ENCODE results near the gene TTC28. TPM values are rescaled to one million over a fixed set of nuclear protein-coding genes. Genes with fewer than 3 reads are reported as not detected.

The TTC28 gene
- total RNA-seq, 3 donors from 2014 or later, result 9.6 to 32.3 (median 13.2) TPM

- TF ChIP-seq CTCF (IDR thresholded peaks at IDR 0.05), result peak; percentile 95
- DNase-seq (peak in 2 of 3 donors; percentile 74 to 78), ATAC-seq (peak; percentile 81)
- intact Hi-C loops (cut with DNase I, micrococcal nuclease), result loop anchor here (5.0 to 10.0 kb wide), 2 partner anchors 572 to 575 kb away; no protein-coding TSS in a partner anchor
- Histone ChIP-seq H3K36me3 (ENCODE audit: low read depth) (no peaks in the 10 kb centered on the region), H3K9me3 (no peaks in the 10 kb centered on the region), H3K4me1 (ENCODE audit: low read depth) (no peaks in the 10 kb centered on the region), H3K4me3 (no peak overlapping the region)
These were observed 659.5 kb downstream of the TTC28 start for GRCh38 chr22:28019881-28020861.

DNA sequence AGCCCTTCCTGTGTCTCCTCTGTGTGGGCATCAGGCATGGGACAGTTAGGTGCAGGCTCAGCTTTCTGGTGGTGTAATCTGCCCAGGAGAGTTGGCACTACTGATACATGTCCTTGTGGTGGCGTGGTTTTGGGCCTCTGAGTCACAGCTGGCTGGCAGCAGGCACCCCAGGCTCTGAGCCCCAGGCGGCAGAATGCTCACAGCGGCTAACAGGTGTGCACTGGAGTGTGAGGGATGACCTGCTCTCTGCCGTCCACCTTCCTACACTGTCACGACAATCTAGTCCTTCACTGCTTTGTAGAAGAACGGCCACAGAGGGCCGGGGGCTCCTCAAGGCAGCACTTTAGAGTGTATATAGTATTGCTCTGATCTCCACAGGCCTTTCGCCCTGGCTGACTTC is 660.3 kb downstream of the TTC28 start:
- no peaks in the 10 kb centered on the region for H3K4me1 ChIP-seq (ENCODE audit: low read depth)
- no peaks in the 10 kb centered on the region for H3K9me3 ChIP-seq
- no peak overlapping the region for H3K4me3 ChIP-seq
- no peaks in the 10 kb centered on the region for H3K36me3 ChIP-seq (ENCODE audit: low read depth)
- TF ChIP-seq CTCF (IDR thresholded peaks at IDR 0.05), result no peak
- peak in 1 of 3 donors; percentile 4 for DNase-seq
- ATAC-seq, result no peak
- intact Hi-C loops (cut with DNase I, micrococcal nuclease), result no loop called here

DNA sequence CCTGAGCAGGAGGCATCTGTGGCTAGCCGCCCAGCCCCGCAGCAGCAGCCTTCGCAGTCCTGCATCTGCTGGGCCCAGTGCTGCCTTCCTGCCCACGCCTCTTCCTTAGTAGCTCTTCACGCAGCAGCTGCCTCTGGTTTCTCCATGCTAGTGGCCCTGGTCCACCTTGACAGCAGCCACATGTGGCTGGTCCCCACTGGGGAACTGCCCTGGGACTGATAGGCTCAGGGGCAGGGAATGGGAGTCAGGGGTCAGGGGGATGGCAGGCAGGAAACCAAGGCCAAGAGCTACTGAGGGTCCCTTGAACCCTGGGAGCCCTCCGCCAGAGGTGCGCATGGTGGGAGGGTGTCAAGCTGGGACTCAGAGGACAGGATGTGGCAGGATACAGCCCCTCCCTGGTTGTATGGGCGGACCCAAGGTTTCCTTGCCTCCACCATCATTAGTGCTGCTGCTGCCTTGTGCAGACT is 661.1 kb downstream of the TTC28 start:
- H3K9me3 ChIP-seq, result no peaks in the 10 kb centered on the region
- DNase-seq (peak in 1 of 3 donors; percentile 9), ATAC-seq (no peak)
- H3K4me1 ChIP-seq (ENCODE audit: low read depth), result no peaks in the 10 kb centered on the region
- TF ChIP-seq CTCF (IDR thresholded peaks at IDR 0.05), result no peak
- no peak overlapping the region for H3K4me3 ChIP-seq
- no peaks in the 10 kb centered on the region for H3K36me3 ChIP-seq (ENCODE audit: low read depth)
- intact Hi-C loops (cut with DNase I, micrococcal nuclease), result no loop called here

DNA sequence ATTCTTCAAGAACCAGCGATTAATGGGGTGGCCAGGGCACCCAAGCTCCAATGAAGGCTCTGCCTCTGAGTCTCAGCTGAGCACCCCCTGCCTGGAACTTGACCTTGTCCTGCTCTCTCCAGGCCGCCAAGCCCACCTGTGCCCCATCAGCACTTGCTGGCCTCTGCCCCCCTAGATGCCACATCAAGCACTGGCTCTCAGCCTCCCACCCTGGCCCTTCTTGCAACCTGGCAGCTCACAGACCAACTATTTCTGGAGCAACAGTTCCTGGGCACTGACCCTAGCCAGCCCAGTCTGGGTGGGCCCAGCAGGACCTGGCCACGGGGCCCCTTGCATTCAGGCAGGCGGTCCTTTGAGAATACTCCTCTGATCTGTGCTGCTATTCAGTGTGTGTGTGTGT is 661.8 kb downstream of the TTC28 start:
- ATAC-seq (no peak), DNase-seq (peak in 1 of 3 donors; percentile 3)
- Histone ChIP-seq H3K36me3 (ENCODE audit: low read depth) (no peaks in the 10 kb centered on the region), H3K4me1 (ENCODE audit: low read depth) (no peaks in the 10 kb centered on the region), H3K4me3 (no peak overlapping the region), H3K9me3 (no peaks in the 10 kb centered on the region)
- no peak for TF ChIP-seq CTCF (IDR thresholded peaks at IDR 0.05)
- intact Hi-C loops (cut with DNase I, micrococcal nuclease), result no loop called here

DNA sequence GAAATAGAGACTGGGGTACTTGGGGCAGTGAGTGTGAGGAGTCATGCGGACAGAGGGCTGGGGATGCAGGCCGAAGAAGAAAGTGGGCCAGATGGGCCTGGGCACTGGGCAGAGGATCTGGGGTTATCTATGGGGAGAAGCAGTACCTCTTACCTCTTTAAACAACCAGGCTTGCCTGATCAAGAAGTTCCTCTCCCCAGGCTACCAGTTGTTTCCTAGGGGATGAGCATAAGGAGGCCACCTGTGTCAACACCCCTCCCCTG is 662.2 kb downstream of the TTC28 start:
- intact Hi-C loops (cut with DNase I, micrococcal nuclease), result no loop called here
- TF ChIP-seq CTCF (IDR thresholded peaks at IDR 0.05), result no peak
- H3K4me1 ChIP-seq (ENCODE audit: low read depth), result no peaks in the 10 kb centered on the region
- no peak overlapping the region for H3K4me3 ChIP-seq
- H3K9me3 ChIP-seq, result no peaks in the 10 kb centered on the region
- ATAC-seq (no peak), DNase-seq (no peak)
- H3K36me3 ChIP-seq (ENCODE audit: low read depth), result no peaks in the 10 kb centered on the region

Measured in mucosa of descending colon (tissue), 3 donors.